KMS-11 (cell line): ENCODE results near the gene SBK3.

Experiments
- H2AFZ ChIP-seq: fragments of 200-600 bp; sonication (generic); 2 replicates; pipeline ENCODE4 v1.6.1; 2016; ENCODE audit warnings: antibody characterized with exemption, mixed run types, low read depth
- H3K27ac ChIP-seq: fragments of 200-600 bp; sonication (generic); 2 replicates; pipeline ENCODE4 v1.6.1; 2016; ENCODE audit warnings: mild to moderate bottlenecking, mixed run types
- H3K27me3 ChIP-seq: fragments of 200-600 bp; sonication (generic); 2 replicates; pipeline ENCODE4 v1.6.1; 2017; ENCODE audit warnings: mild to moderate bottlenecking, low read depth, mixed run types, moderate library complexity; ENCODE audit not compliant: insufficient read depth
- H3K36me3 ChIP-seq: fragments of 200-600 bp; sonication (generic); 2 replicates; pipeline ENCODE4 v1.6.1; 2017; ENCODE audit warnings: mild to moderate bottlenecking, mixed run types; ENCODE audit not compliant: insufficient read depth
- H3K4me1 ChIP-seq: fragments of 200-600 bp; sonication (generic); 2 replicates; pipeline ENCODE4 v1.6.1; 2016; ENCODE audit warnings: mild to moderate bottlenecking, low read depth, mixed run types; ENCODE audit not compliant: poor library complexity, severe bottlenecking
- H3K4me2 ChIP-seq: fragments of 200-600 bp; sonication (generic); 2 replicates; pipeline ENCODE4 v1.7.0; 2016; ENCODE audit warnings: mild to moderate bottlenecking, mixed run types
- H3K4me3 ChIP-seq: fragments of 200-600 bp; sonication (generic); IDR thresholded peaks from 2 replicates; pipeline ENCODE4 v1.6.1; 2017; ENCODE audit warnings: low read depth, low read length, mixed read lengths; ENCODE audit not compliant: insufficient read depth
- H3K79me2 ChIP-seq: fragments of 200-600 bp; sonication (generic); 2 replicates; pipeline ENCODE4 v1.6.1; 2016; ENCODE audit warnings: low read depth, mixed run types; ENCODE audit not compliant: insufficient read depth
- H3K9ac ChIP-seq: fragments of 200-600 bp; sonication (generic); 2 replicates; pipeline ENCODE4 v1.6.1; 2016; ENCODE audit warnings: mild to moderate bottlenecking, mixed run types
- H4K20me1 ChIP-seq: fragments of 200-600 bp; sonication (generic); 2 replicates; pipeline ENCODE4 v1.6.1; 2016; ENCODE audit warnings: mild to moderate bottlenecking, mixed run types; ENCODE audit not compliant: insufficient read depth
- TF ChIP-seq, protein P1 (sequence below): fragments of 200-600 bp; sonication (generic); conservative IDR thresholded peaks from 2 replicates; pipeline ENCODE4 v1.6.1; 2017; ENCODE audit warnings: low read depth, mild to moderate bottlenecking, antibody characterized with exemption, low read length, moderate library complexity, mixed read lengths

The SBK3 gene

DNA sequence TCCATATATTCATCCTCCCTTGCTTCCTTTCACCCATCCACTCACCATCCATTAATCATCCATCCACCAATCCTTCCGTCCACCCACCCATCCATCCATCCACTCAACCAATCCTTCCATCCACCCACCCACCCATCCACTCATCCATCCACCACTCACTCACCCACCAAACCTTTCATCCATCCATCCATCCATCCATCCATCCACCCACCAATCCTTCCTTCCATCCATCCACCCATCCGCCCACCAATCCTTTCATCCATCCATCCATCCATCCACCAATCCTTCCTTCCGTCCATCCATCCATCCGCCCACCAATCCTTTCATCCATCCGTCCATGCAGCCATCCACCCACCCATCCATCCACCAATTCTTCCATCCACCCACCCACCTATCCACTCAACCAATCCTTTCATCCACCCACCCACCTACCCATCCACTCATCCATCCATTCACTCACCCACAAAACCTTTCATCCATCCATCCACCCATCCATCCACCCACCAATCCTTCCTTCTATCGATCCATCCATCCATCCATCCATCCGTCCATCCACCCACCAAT is 3.0 kb downstream of the SBK3 start:
- no peaks in the 10 kb centered on the region for H3K79me2 ChIP-seq
- no peak overlapping the region for H3K9ac ChIP-seq
- H2AFZ ChIP-seq, result no peak overlapping the region
- no peak overlapping the region for H3K27ac ChIP-seq
- no peaks in the 10 kb centered on the region for H3K4me1 ChIP-seq
- no peak overlapping the region for H3K4me2 ChIP-seq
- no peak overlapping the region for H3K4me3 ChIP-seq
- TF ChIP-seq, protein P1, sequence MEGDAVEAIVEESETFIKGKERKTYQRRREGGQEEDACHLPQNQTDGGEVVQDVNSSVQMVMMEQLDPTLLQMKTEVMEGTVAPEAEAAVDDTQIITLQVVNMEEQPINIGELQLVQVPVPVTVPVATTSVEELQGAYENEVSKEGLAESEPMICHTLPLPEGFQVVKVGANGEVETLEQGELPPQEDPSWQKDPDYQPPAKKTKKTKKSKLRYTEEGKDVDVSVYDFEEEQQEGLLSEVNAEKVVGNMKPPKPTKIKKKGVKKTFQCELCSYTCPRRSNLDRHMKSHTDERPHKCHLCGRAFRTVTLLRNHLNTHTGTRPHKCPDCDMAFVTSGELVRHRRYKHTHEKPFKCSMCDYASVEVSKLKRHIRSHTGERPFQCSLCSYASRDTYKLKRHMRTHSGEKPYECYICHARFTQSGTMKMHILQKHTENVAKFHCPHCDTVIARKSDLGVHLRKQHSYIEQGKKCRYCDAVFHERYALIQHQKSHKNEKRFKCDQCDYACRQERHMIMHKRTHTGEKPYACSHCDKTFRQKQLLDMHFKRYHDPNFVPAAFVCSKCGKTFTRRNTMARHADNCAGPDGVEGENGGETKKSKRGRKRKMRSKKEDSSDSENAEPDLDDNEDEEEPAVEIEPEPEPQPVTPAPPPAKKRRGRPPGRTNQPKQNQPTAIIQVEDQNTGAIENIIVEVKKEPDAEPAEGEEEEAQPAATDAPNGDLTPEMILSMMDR, result no peak
- H3K36me3 ChIP-seq, result no peaks in the 10 kb centered on the region
- peaks cover 52% of the 10 kb centered on the region for H3K27me3 ChIP-seq
- no peaks in the 10 kb centered on the region for H4K20me1 ChIP-seq

DNA sequence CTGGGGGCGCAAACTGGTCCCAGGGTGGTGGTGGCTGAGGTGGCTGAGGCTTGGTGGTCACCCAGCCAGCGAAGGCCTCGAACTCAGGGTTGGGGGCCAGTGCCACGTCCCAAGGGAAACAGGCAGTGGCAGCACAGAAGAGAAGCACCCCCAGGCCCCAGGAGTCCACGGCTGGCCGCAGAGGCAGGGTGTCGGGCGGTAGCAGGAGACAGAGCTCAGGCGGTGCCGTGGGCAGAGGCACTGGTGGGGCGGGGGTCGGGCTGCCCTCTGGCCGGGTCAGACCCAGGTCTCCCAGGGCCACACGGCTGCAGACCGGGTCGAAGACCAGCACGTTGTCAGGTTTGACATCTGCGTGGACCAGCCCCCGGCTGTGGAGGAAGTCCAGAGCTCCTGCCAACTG is 4.3 kb downstream of the SBK3 start:
- no peak overlapping the region for H3K9ac ChIP-seq
- H3K27me3 ChIP-seq, result peaks cover 39% of the 10 kb centered on the region; the same call in 1 of the 2 replicates
- no peaks in the 10 kb centered on the region for H3K79me2 ChIP-seq
- H4K20me1 ChIP-seq, result no peaks in the 10 kb centered on the region
- H3K4me2 ChIP-seq, result no peak overlapping the region
- H3K27ac ChIP-seq, result no peak overlapping the region
- TF ChIP-seq, protein P1, result no peak
- H3K4me1 ChIP-seq, result no peaks in the 10 kb centered on the region
- H3K4me3 ChIP-seq, result no peak overlapping the region
- H3K36me3 ChIP-seq, result no peaks in the 10 kb centered on the region
- no peak overlapping the region for H2AFZ ChIP-seq

DNA sequence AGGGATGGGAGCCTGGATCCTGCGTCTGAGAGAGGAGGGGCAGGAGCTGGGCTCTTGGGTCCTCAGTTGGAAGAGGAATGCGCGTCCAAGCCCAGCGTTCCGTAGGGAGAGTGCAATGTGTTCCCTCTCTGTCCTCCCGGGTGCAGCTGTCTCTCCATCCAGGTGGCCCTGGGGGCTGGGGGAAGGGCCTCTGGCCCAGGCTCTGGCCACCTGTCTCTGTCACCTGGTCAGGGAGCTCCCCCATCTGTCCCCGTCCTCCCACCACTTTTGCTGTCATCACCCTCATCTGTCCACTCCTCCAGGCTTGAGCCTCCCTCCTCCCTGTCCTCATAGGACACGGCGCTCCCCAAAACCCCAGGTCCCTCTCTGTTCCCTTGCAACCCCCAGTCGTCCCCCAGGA is 4.7 kb downstream of the SBK3 start:
- Histone ChIP-seq H3K9ac (no peak overlapping the region), H4K20me1 (no peaks in the 10 kb centered on the region), H3K27me3 (peaks cover 34% of the 10 kb centered on the region; the same call in 1 of the 2 replicates), H3K4me3 (no peak overlapping the region), H3K27ac (no peak overlapping the region), H3K4me2 (no peak overlapping the region), H3K36me3 (no peaks in the 10 kb centered on the region), H3K4me1 (no peaks in the 10 kb centered on the region), H2AFZ (no peak overlapping the region), H3K79me2 (no peaks in the 10 kb centered on the region)
- TF ChIP-seq, protein P1, result no peak

DNA sequence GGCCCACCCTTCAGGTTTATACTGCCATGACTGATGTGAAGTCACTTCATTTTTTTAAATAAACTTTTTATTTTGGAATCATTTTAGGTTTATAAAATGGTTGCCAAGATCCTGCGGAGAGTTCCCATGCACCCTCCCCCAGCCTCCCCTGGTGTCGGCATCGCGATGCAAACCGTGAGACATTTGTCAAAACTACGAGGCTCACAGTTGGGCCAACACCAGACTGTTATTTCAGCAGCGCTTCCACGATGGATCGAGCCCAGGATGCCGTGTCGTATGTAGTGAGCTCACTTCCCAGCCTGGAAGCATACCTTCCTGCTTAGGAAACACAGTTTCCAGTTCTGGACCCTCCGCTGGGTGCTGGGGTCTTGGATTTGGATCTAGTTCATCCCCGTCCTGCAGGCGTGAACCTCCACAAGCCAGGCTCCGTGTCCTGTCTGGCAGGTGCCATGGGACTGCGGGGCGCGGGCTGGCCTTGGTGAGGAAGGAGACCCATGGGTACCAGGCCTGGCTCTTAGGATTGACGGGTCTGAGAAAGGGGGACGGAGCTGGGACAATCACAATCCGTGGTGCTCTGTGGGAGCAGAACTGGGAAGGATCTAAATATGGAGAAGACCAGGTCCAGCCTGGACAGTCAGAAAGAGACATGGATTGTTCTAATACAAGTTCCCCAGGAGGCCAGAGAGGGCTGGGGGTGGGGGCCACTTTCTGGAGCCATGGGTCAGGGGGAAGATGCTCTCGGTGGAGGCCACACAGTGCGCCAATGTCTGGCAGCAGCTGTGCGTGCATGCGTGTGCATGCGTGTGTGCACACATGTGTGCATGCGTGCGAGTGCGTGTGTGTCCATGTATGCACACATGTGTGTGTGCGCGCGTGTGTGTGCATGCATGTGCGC is 6.0 kb downstream of the SBK3 start:
- peaks cover 26% of the 10 kb centered on the region; the same call in 1 of the 2 replicates for H3K27me3 ChIP-seq
- no peaks in the 10 kb centered on the region for H3K36me3 ChIP-seq
- H3K27ac ChIP-seq, result no peak overlapping the region
- H4K20me1 ChIP-seq, result no peaks in the 10 kb centered on the region
- no peak overlapping the region for H3K4me3 ChIP-seq
- TF ChIP-seq, protein P1, result no peak
- H3K9ac ChIP-seq, result no peak overlapping the region
- H3K4me2 ChIP-seq, result no peak overlapping the region
- H2AFZ ChIP-seq, result no peak overlapping the region
- no peaks in the 10 kb centered on the region for H3K4me1 ChIP-seq
- no peaks in the 10 kb centered on the region for H3K79me2 ChIP-seq
